Progenitor cell of endocrine pancreas (in vitro differentiated cells): ENCODE results near the gene FN3KRP. TPM values are rescaled to one million over a fixed set of nuclear protein-coding genes. Genes with fewer than 3 reads are reported as not detected.

Experiments used
- DNase-seq: peaks from one replicate; pipeline ENCODE4 v3.0.0; 2021; ENCODE audit warnings: low spot score; ENCODE audit not compliant: unreplicated experiment
- H3K27ac Mint-ChIP-seq: 2 replicates; pipeline ENCODE4 v1.8.0; 2021; ENCODE audit warnings: mild to moderate bottlenecking, moderate library complexity, mixed read lengths
- H3K27me3 Mint-ChIP-seq: 2 replicates; pipeline ENCODE4 v1.8.0; 2021; ENCODE audit warnings: mixed read lengths
- H3K36me3 Mint-ChIP-seq: 2 replicates; pipeline ENCODE4 v1.8.0; 2022; ENCODE audit warnings: mixed read lengths; ENCODE audit not compliant: insufficient read depth
- H3K4me1 Mint-ChIP-seq: 2 replicates; pipeline ENCODE4 v1.8.0; 2021; ENCODE audit warnings: low read depth, mixed read lengths
- H3K4me3 Mint-ChIP-seq: 2 replicates; pipeline ENCODE4 v1.8.0; 2021; ENCODE audit warnings: low read depth, mild to moderate bottlenecking, moderate library complexity, mixed read lengths
- H3K9me3 Mint-ChIP-seq: 2 replicates; pipeline ENCODE4 v1.8.0; 2021; ENCODE audit warnings: low read depth, mixed read lengths
- total RNA-seq: library from RNA; stranded (reverse); gene quantifications from 2 replicates; pipeline ENCODE4 v1.2.1, GENCODE V29; 2021
- TF ChIP-seq, protein P1 (sequence below): fragments of 200-600 bp; sonication (generic); IDR thresholded peaks from one replicate; pipeline ENCODE4 v1.5.0; 2021; ENCODE audit warnings: antibody characterized with exemption, mild to moderate bottlenecking; ENCODE audit not compliant: unreplicated experiment

Gene FN3KRP
- total RNA-seq, 1 donor from 2014 or later, result 34.2 TPM

DNA sequence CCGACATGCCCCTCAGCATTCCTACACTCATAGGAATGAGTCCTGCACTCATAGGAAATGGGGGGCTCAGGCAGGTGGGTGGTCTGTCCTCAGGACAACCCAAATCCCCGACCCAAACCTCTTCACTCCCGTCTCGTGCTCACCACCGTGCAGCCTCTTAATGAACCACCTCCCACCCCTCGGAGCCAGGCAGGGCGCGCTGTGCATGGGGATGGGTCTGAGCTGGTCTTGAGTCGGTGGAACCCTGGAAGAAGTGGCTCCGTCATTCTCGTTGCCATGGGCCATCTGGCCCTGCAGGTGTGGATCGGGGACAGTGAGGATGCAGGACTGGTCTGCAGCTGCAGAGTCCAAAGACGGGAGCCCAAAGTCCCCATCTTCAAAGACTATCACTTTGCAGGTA is 11.6 kb upstream of the FN3KRP start:
- H3K36me3 Mint-ChIP-seq, result no peaks in the 10 kb centered on the region
- H3K9me3 Mint-ChIP-seq, result no peaks in the 10 kb centered on the region
- H3K27ac Mint-ChIP-seq, result no peak overlapping the region
- TF ChIP-seq, protein P1, sequence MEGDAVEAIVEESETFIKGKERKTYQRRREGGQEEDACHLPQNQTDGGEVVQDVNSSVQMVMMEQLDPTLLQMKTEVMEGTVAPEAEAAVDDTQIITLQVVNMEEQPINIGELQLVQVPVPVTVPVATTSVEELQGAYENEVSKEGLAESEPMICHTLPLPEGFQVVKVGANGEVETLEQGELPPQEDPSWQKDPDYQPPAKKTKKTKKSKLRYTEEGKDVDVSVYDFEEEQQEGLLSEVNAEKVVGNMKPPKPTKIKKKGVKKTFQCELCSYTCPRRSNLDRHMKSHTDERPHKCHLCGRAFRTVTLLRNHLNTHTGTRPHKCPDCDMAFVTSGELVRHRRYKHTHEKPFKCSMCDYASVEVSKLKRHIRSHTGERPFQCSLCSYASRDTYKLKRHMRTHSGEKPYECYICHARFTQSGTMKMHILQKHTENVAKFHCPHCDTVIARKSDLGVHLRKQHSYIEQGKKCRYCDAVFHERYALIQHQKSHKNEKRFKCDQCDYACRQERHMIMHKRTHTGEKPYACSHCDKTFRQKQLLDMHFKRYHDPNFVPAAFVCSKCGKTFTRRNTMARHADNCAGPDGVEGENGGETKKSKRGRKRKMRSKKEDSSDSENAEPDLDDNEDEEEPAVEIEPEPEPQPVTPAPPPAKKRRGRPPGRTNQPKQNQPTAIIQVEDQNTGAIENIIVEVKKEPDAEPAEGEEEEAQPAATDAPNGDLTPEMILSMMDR, result no peak
- H3K4me1 Mint-ChIP-seq, result no peaks in the 10 kb centered on the region
- H3K27me3 Mint-ChIP-seq, result peaks cover 19% of the 10 kb centered on the region
- H3K4me3 Mint-ChIP-seq, result no peak overlapping the region
- no peak for DNase-seq

DNA sequence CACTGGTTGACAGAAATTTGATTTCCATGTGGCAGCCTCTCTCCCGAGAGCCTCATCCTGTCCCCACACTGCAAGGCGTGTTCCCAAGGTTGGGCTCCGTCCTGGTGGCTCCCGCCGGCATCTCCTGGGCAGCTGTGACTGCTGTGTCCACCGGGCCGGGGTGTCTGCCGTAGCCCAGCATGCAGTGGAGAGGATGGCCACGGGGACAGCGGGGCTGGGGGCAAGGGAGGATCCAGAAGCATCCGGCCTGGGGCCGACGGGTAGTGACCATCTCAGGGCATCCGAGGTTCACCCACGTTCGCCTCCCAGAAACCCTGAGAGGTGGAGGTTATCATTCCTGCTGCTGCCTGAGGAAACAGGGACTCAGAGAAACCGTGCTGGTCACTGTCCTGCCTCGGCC is 10.8 kb upstream of the FN3KRP start:
- TF ChIP-seq, protein P1, result no peak
- Mint-ChIP-seq H3K36me3 (no peaks in the 10 kb centered on the region), H3K4me1 (no peaks in the 10 kb centered on the region), H3K9me3 (no peaks in the 10 kb centered on the region), H3K27me3 (peaks cover 11% of the 10 kb centered on the region), H3K27ac (no peak overlapping the region), H3K4me3 (no peak overlapping the region)
- no peak for DNase-seq

DNA sequence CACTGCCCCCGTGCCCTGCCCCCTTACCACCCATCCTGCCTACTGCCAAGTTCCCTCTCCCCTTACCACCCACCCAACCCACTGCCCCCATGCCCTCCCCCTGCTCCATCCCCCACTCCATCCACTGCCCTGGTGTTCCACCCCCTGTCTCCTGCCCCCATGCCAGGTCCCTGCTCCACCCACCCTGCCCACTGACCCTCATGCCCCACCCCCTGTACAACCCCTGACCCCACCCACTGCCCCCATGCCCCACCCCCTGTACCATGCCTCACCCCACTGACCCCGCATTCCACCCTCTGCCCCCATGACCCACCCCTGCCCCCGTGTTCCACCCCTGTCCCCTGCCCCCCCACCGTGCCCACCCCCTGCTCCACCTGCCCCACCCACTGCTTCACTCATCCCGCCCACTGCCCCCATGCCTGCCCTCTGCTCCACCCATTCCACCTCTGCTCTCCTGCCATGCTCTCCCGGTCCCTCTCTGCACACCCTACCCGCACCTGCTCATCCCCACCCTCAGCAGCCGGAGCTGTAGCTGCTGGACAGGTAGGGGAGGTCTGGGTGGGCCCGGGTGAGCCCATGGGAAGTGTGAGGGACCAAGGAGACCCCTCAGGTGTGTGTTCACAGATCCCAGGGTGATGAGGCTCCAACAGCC is 7.4 kb upstream of the FN3KRP start:
- H3K9me3 Mint-ChIP-seq, result no peaks in the 10 kb centered on the region
- no peak for DNase-seq
- peaks cover 21% of the 10 kb centered on the region for H3K27me3 Mint-ChIP-seq
- no peak overlapping the region for H3K4me3 Mint-ChIP-seq
- no peaks in the 10 kb centered on the region for H3K36me3 Mint-ChIP-seq
- no peak overlapping the region for H3K27ac Mint-ChIP-seq
- TF ChIP-seq, protein P1, result no peak
- H3K4me1 Mint-ChIP-seq, result no peaks in the 10 kb centered on the region

DNA sequence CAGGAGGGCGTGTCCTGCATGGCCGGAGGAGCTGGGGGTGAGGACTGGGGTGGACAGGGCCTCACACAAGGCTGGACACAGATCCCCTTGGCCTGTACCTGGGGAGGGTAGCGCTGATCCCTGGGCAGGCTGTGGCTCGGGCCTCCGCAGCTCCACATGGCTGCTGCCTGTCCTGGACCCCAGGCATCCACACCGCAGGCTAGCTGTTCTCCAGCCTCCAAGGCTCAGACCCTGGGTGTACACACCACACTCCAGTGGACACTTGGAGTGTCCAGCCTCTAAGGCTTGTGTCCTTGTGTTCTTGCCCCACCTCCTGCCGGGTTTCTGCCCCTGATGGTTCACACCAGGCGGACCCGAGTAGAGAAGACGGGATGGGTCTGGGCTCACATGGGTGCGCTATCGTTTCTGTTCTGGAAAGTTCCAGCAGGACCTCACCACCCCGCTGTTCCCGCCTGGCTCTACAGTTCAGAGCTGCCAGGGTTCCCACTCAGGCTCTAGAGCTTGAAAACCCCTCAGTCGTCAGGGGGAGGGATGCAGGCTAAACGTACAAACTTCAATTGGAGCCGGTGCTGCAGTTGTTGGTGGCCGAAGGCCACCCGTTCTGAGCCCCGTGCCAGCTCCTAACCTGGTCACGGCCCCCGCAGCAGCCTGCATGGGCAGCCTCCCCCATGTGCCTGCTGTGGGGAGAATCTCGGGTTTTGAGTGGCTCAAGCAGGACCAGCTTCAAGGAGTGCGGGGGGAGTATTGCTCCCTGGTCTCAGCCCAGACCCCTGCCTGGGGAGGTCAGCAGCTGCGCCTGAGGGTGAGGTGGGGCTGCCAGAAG is 6.6 kb upstream of the FN3KRP start:
- Mint-ChIP-seq H3K4me3 (no peak overlapping the region), H3K36me3 (no peaks in the 10 kb centered on the region), H3K27ac (no peak overlapping the region), H3K9me3 (no peaks in the 10 kb centered on the region), H3K27me3 (peaks cover 21% of the 10 kb centered on the region), H3K4me1 (no peaks in the 10 kb centered on the region)
- TF ChIP-seq, protein P1, result no peak
- DNase-seq, result no peak

DNA sequence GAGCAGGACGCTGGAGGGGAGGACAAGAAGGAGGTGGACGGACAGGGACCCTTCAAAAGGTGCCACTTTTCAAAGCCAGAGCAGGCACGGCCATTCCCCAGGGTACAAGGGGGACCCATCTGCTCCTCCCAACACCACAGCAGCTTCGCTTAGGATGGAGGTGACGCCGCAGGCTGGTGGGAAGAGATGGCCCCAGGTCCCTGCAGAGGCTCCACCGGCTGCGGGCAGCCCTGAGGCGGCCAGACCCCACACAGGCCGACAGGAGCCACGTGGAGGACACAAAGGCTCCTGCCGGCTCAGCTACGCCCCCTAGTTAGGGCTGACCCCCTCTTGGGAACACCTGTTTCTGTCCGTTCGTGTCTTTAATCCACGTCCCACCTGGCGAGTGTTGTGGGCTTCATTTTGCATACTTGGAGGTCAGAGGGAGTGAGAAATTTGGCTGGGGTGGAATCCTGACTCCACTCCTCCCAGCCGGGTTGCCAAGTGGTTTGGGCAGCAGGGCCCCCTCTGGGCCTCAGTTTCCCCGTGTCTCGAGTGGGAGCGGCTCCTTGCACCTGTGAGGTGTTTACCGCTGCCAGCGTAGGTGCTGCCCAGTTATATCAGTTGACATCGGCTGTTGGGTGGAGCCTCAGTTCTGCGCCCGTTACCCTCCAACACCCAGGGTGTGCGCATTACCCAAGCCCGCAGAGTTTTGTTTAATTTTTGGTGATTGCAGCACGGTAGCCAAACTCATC is 5.8 kb upstream of the FN3KRP start:
- TF ChIP-seq, protein P1, result no peak
- H3K9me3 Mint-ChIP-seq, result no peaks in the 10 kb centered on the region
- H3K27me3 Mint-ChIP-seq, result peaks cover 21% of the 10 kb centered on the region
- H3K36me3 Mint-ChIP-seq, result no peaks in the 10 kb centered on the region
- no peak for DNase-seq
- H3K27ac Mint-ChIP-seq, result no peak overlapping the region
- H3K4me3 Mint-ChIP-seq, result no peak overlapping the region
- peaks cover under 1% of the 10 kb centered on the region for H3K4me1 Mint-ChIP-seq
